Sciatic nerve (tissue), 2 donors: ENCODE results near the gene ZMIZ1. TPM values are rescaled to one million over a fixed set of nuclear protein-coding genes. Genes with fewer than 3 reads are reported as not detected.

Source experiments
- ATAC-seq: fragments of 200-7000 bp; cut with Tn5 transposase; one replicate; pipeline ENCODE4 v1.9.1; 2020; ENCODE audit warnings: mild to moderate bottlenecking, moderate library complexity
- DNase-seq: peaks from one replicate; pipeline ENCODE4 v3.0.0-alpha.2; 2020; ENCODE audit warnings: low spot score
- intact Hi-C: fragments of 100-400 bp; cut with DNase I; formaldehyde crosslinking; loops from one replicate; pipeline ENCODE4 v1.14.2; 2022
- total RNA-seq: library from RNA; stranded (reverse); fragmentation: NEBNext Ultra II Directional; extraction: Animal tissue kit (Norgen Biotek cat#: 25700); gene quantifications from one replicate; pipeline ENCODE4 v1.2.1, GENCODE V29; 2021
- donor health status: DM: no; HTN: no; CAD: no.
- donor health status: DM: no; HTN: no; CAD: no.

Gene ZMIZ1
- total RNA-seq, 1 donor from 2014 or later, result 96.7 TPM

- ATAC-seq (no peak), DNase-seq (no peak)
- intact Hi-C loops, result loop anchor here (10.0 kb wide), 1 partner anchor 210 kb away; no protein-coding TSS in a partner anchor
Measured at GRCh38 chr10:79184657-79185056, 115.9 kb downstream of the ZMIZ1 start.

- DNase-seq (no peak), ATAC-seq (peak; percentile 40)
- intact Hi-C loops, result loop anchor here (10.0 kb wide), 1 partner anchor 210 kb away; no protein-coding TSS in a partner anchor
Measured at GRCh38 chr10:79185067-79185774, 116.5 kb downstream of the ZMIZ1 start.

GRCh38 chr10:79185796-79186374 is 117.1 kb downstream of the ZMIZ1 start:
- no peak for DNase-seq
- intact Hi-C loops, result loop anchor here (10.0 kb wide), 1 partner anchor 211 kb away; no protein-coding TSS in a partner anchor
- no peak for ATAC-seq

GRCh38 chr10:79186486-79187120 is 117.8 kb downstream of the ZMIZ1 start:
- no peak for ATAC-seq
- no peak for DNase-seq
- intact Hi-C loops, result loop anchor here (10.0 kb wide), 1 partner anchor 212 kb away; no protein-coding TSS in a partner anchor

- ATAC-seq (no peak), DNase-seq (no peak)
- intact Hi-C loops, result loop anchor here (10.0 kb wide), 1 partner anchor 213 kb away; no protein-coding TSS in a partner anchor
Measured at GRCh38 chr10:79187121-79187940, 118.6 kb downstream of the ZMIZ1 start.

- ATAC-seq, result peak; percentile 38
- no peak for DNase-seq
- intact Hi-C loops, result loop anchor here (10.0 kb wide), 1 partner anchor 214 kb away; no protein-coding TSS in a partner anchor
Measured at GRCh38 chr10:79188154-79188965, 119.6 kb downstream of the ZMIZ1 start.

GRCh38 chr10:79189181-79189580 is 120.4 kb downstream of the ZMIZ1 start:
- DNase-seq (no peak), ATAC-seq (no peak)
- intact Hi-C loops, result loop anchor here (10.0 kb wide), 1 partner anchor 214 kb away; no protein-coding TSS in a partner anchor

GRCh38 chr10:79189853-79190435 is 121.2 kb downstream of the ZMIZ1 start:
- ATAC-seq (no peak), DNase-seq (no peak)
- intact Hi-C loops, result loop anchor here (10.0 kb wide), 3 partner anchors 115 to 975 kb away; no protein-coding TSS in a partner anchor

- no peak for DNase-seq
- intact Hi-C loops, result loop anchor here (10.0 kb wide), 2 partner anchors 116 to 976 kb away; no protein-coding TSS in a partner anchor
Measured at GRCh38 chr10:79190740-79191261, 122.0 kb downstream of the ZMIZ1 start.

GRCh38 chr10:79191951-79192676 is 123.3 kb downstream of the ZMIZ1 start:
- ATAC-seq, result no peak
- intact Hi-C loops, result loop anchor here (10.0 kb wide), 2 partner anchors 117 to 977 kb away; no protein-coding TSS in a partner anchor

More at GRCh38 chr10:79190740-79191261, 122.0 kb downstream of the ZMIZ1 start:
- no peak for ATAC-seq

GRCh38 chr10:79192677-79193003 is 123.9 kb downstream of the ZMIZ1 start:
- DNase-seq (no peak), ATAC-seq (no peak)
- intact Hi-C loops, result loop anchor here (10.0 kb wide), 2 partner anchors 118 to 978 kb away; no protein-coding TSS in a partner anchor

More at GRCh38 chr10:79191951-79192676, 123.3 kb downstream of the ZMIZ1 start:
- no peak for DNase-seq

- intact Hi-C loops, result loop anchor here (10.0 kb wide), 2 partner anchors 119 to 979 kb away; no protein-coding TSS in a partner anchor
- no peak for ATAC-seq
- DNase-seq, result no peak
Measured at GRCh38 chr10:79193694-79194382, 125.1 kb downstream of the ZMIZ1 start.

- peak; percentile 91 for DNase-seq
- intact Hi-C loops, result loop anchor here (5.0 to 10.0 kb wide), 3 partner anchors 121 to 1148 kb away; no protein-coding TSS in a partner anchor
- peak; percentile 90 for ATAC-seq
Measured at GRCh38 chr10:79195091-79195923, 126.5 kb downstream of the ZMIZ1 start.

GRCh38 chr10:79196470-79197461 is 128.0 kb downstream of the ZMIZ1 start:
- intact Hi-C loops, result loop anchor here (5.0 to 10.0 kb wide), 3 partner anchors 122 to 1149 kb away; no protein-coding TSS in a partner anchor
- ATAC-seq, result peak; percentile 63

More at GRCh38 chr10:79196470-79197461, 128.0 kb downstream of the ZMIZ1 start:
- peak; percentile 88 for DNase-seq
